ENCODE measurements around the gene TMEM51. TPM values are rescaled to one million over a fixed set of nuclear protein-coding genes. Genes with fewer than 3 reads are reported as not detected.

TMEM51 gene
- total RNA-seq, 4 donors from 2014 or later, result 8.5 to 10.3 (median 9.1) TPM

DNA sequence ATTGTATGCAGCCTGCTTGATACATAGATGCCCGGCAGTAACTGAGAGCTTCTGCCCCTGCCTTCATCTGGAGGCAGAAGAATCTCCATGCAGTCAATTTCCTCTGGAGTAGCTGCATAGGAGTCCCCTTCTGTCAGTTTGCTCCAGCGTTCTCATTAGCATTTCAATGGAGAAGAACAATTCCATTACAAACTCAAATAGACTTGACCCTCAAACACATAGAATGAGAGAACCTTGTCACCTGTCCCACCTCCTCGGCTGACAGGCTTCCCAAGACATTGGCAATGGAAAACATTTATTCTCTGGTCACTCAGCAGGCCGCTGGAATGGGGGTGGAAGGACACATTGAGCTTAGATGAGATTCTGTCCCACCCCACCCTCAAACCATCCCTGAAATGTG lies 45.6 kb upstream of the TMEM51 start:
- H3K4me3 ChIP-seq (ENCODE audit: low read depth, poor library complexity, severe bottlenecking), result no peak overlapping the region
- DNase-seq (ENCODE audit: low spot score in 2 of 2), result no peak
- TF ChIP-seq, protein P1, sequence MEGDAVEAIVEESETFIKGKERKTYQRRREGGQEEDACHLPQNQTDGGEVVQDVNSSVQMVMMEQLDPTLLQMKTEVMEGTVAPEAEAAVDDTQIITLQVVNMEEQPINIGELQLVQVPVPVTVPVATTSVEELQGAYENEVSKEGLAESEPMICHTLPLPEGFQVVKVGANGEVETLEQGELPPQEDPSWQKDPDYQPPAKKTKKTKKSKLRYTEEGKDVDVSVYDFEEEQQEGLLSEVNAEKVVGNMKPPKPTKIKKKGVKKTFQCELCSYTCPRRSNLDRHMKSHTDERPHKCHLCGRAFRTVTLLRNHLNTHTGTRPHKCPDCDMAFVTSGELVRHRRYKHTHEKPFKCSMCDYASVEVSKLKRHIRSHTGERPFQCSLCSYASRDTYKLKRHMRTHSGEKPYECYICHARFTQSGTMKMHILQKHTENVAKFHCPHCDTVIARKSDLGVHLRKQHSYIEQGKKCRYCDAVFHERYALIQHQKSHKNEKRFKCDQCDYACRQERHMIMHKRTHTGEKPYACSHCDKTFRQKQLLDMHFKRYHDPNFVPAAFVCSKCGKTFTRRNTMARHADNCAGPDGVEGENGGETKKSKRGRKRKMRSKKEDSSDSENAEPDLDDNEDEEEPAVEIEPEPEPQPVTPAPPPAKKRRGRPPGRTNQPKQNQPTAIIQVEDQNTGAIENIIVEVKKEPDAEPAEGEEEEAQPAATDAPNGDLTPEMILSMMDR (IDR thresholded peaks at IDR 0.05), result no peak
- no peak for TF ChIP-seq POLR2A (IDR thresholded peaks at IDR 0.05)
- 54 to 89% methylated on average over 4 of the region's 4 CpGs for WGBS, 2 donors
- intact Hi-C loops (cut with DNase I; ENCODE audit: low total_unique reads), result no loop called here

DNA sequence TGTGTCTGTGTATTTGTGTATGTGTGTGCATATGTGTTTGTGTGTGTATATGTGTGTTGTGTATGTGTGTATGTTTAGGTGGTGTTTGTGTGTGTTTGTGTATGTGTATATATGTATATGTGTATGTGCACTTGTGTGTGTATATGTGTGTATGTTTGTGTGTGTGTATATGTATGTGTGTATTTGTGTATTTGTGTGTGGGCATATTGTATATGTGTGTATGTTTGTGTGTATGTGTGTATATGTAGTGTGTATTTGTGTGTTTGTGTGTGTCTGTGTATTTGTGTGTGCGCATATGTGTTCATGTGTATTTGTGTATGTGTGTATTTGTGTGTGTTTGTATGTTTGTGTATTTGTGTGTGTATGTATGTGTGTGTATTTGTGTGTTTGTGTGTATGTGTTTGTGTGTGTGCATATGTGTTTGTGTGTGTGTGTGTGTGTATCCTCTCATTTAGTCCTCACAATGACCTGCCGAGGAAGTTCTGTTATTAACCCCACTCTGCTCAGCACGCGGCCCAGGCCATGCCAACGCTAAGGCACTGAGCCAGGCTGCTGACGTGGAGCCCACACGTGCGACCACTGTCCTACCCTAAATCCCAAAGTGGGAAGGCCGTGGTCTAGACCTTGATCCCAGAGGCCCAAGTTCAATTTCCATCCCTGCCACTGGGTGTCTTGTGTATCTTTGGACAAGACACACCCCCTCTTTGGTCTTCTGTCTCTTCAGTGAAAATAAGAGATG lies 43.2 kb upstream of the TMEM51 start:
- intact Hi-C loops (cut with DNase I; ENCODE audit: low total_unique reads), result no loop called here
- DNase-seq (ENCODE audit: low spot score in 2 of 2), result no peak
- no peak overlapping the region for H3K4me3 ChIP-seq (ENCODE audit: low read depth, poor library complexity, severe bottlenecking)
- TF ChIP-seq, protein P1 (IDR thresholded peaks at IDR 0.05), result no peak
- TF ChIP-seq POLR2A (IDR thresholded peaks at IDR 0.05), result no peak
- 85 to 89% methylated on average over 9 of the region's 9 CpGs for WGBS, 2 donors

GRCh38 chr1:15110867-15111230 lies 42.7 kb upstream of the TMEM51 start:
- 89 to 94% methylated on average over 2 of the region's 2 CpGs for WGBS, 2 donors
- TF ChIP-seq POLR2A (IDR thresholded peaks at IDR 0.05), result no peak
- TF ChIP-seq, protein P1 (IDR thresholded peaks at IDR 0.05), result no peak
- H3K4me3 ChIP-seq (ENCODE audit: low read depth, poor library complexity, severe bottlenecking), result no peak overlapping the region
- intact Hi-C loops (cut with DNase I; ENCODE audit: low total_unique reads), result no loop called here
- no peak for DNase-seq (ENCODE audit: low spot score in 2 of 2)

DNA sequence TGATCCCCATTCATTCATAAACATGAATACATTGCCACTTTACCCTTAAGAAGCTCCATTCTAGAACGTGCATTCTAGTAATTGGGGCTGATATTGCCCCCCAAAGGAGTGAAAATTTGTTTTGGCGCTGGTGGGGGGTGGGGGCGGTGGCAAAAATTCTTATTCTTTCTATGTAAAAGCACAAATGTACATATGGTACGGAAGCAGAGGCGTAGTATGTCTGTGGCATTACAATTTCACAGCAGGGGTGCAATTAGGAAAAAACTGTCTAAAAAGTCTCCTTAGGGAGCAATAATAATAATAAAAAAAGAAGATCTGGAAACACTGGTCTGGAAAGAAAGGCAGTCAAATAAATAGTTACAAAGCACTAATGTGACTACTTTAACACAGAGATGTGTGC lies 40.4 kb upstream of the TMEM51 start:
- 86 to 87% methylated on average over 5 of the region's 5 CpGs for WGBS, 2 donors
- H3K4me3 ChIP-seq (ENCODE audit: low read depth, poor library complexity, severe bottlenecking), result no peak overlapping the region
- DNase-seq (ENCODE audit: low spot score in 2 of 2), result no peak
- intact Hi-C loops (cut with DNase I; ENCODE audit: low total_unique reads), result no loop called here
- TF ChIP-seq, protein P1 (IDR thresholded peaks at IDR 0.05), result no peak
- TF ChIP-seq POLR2A (IDR thresholded peaks at IDR 0.05), result no peak

GRCh38 chr1:15114884-15115283 lies 38.7 kb upstream of the TMEM51 start:
- WGBS, 2 donors, result 93 to 94% methylated on average over 6 to 13 of the region's 13 CpGs
- intact Hi-C loops (cut with DNase I; ENCODE audit: low total_unique reads), result no loop called here
- no peak for DNase-seq (ENCODE audit: low spot score in 2 of 2)
- TF ChIP-seq POLR2A (IDR thresholded peaks at IDR 0.05), result no peak
- TF ChIP-seq, protein P1 (IDR thresholded peaks at IDR 0.05), result no peak
- no peak overlapping the region for H3K4me3 ChIP-seq (ENCODE audit: low read depth, poor library complexity, severe bottlenecking)

Measured in lower leg skin (tissue), 4 donors.